Activated naive CD8-positive, alpha-beta T cell (primary cell): Measurements from ENCODE around the gene ZBTB20.
A peak's percentile ranks its signal among the peaks of the same experiment; 100 is the strongest.

Experiments
- H3K27ac Mint-ChIP-seq: one replicate; pipeline ENCODE4 v1.8.0; 2021; ENCODE audit warnings: mixed read lengths
- H3K27me3 Mint-ChIP-seq: one replicate; pipeline ENCODE4 v1.8.0; 2021; ENCODE audit warnings: mixed read lengths
- H3K36me3 Mint-ChIP-seq: one replicate; pipeline ENCODE4 v1.8.0; 2021; ENCODE audit warnings: mixed read lengths
- H3K4me1 Mint-ChIP-seq: one replicate; pipeline ENCODE4 v1.8.0; 2021; ENCODE audit warnings: low read depth, mixed read lengths
- H3K4me3 Mint-ChIP-seq: one replicate; pipeline ENCODE4 v1.8.0; 2021; ENCODE audit warnings: mild to moderate bottlenecking, mixed read lengths
- H3K9me3 Mint-ChIP-seq: one replicate; pipeline ENCODE4 v1.8.0; 2021; ENCODE audit warnings: low read depth, mixed read lengths

The ZBTB20 gene

GRCh38 chr3:114376516-114377185 is 770.4 kb downstream of the ZBTB20 start:
- Mint-ChIP-seq H3K9me3 (no peaks in the 10 kb centered on the region), H3K27me3 (no peaks in the 10 kb centered on the region), H3K27ac (no peak overlapping the region), H3K4me3 (no peak overlapping the region), H3K4me1 (no peaks in the 10 kb centered on the region), H3K36me3 (peaks cover 17% of the 10 kb centered on the region)

- peaks cover 17% of the 10 kb centered on the region for H3K36me3 Mint-ChIP-seq
- H3K27me3 Mint-ChIP-seq, result no peaks in the 10 kb centered on the region
- no peaks in the 10 kb centered on the region for H3K4me1 Mint-ChIP-seq
- no peak overlapping the region for H3K27ac Mint-ChIP-seq
- no peaks in the 10 kb centered on the region for H3K9me3 Mint-ChIP-seq
- H3K4me3 Mint-ChIP-seq, result no peak overlapping the region
Measured at GRCh38 chr3:114375608-114376421, 771.3 kb downstream of the ZBTB20 start.

GRCh38 chr3:114374433-114374990 is 772.6 kb downstream of the ZBTB20 start:
- peaks cover 17% of the 10 kb centered on the region for H3K36me3 Mint-ChIP-seq
- no peaks in the 10 kb centered on the region for H3K27me3 Mint-ChIP-seq
- no peaks in the 10 kb centered on the region for H3K4me1 Mint-ChIP-seq
- H3K9me3 Mint-ChIP-seq, result no peaks in the 10 kb centered on the region
- H3K4me3 Mint-ChIP-seq, result no peak overlapping the region
- no peak overlapping the region for H3K27ac Mint-ChIP-seq

- H3K36me3 Mint-ChIP-seq, result peaks cover 4% of the 10 kb centered on the region
- H3K4me3 Mint-ChIP-seq, result no peak overlapping the region
- H3K9me3 Mint-ChIP-seq, result no peaks in the 10 kb centered on the region
- peak overlapping the region; percentile 0 for H3K27ac Mint-ChIP-seq
- no peaks in the 10 kb centered on the region for H3K27me3 Mint-ChIP-seq
- H3K4me1 Mint-ChIP-seq, result no peaks in the 10 kb centered on the region
Measured at GRCh38 chr3:114370537-114371174, 776.4 kb downstream of the ZBTB20 start.

- Mint-ChIP-seq H3K4me3 (no peak overlapping the region), H3K36me3 (peaks cover 3% of the 10 kb centered on the region), H3K27ac (no peak overlapping the region), H3K27me3 (no peaks in the 10 kb centered on the region), H3K9me3 (no peaks in the 10 kb centered on the region), H3K4me1 (no peaks in the 10 kb centered on the region)
Measured at GRCh38 chr3:114365909-114366308, 781.2 kb downstream of the ZBTB20 start.

GRCh38 chr3:114364806-114365654 is 782.1 kb downstream of the ZBTB20 start:
- Mint-ChIP-seq H3K4me3 (no peak overlapping the region), H3K27ac (no peak overlapping the region), H3K27me3 (no peaks in the 10 kb centered on the region), H3K9me3 (no peaks in the 10 kb centered on the region), H3K4me1 (no peaks in the 10 kb centered on the region), H3K36me3 (peaks cover 3% of the 10 kb centered on the region)

GRCh38 chr3:114363554-114364202 is 783.4 kb downstream of the ZBTB20 start:
- Mint-ChIP-seq H3K27me3 (no peaks in the 10 kb centered on the region), H3K36me3 (peaks cover 3% of the 10 kb centered on the region), H3K27ac (no peak overlapping the region), H3K4me1 (no peaks in the 10 kb centered on the region), H3K4me3 (no peak overlapping the region), H3K9me3 (no peaks in the 10 kb centered on the region)

GRCh38 chr3:114362815-114363214 is 784.3 kb downstream of the ZBTB20 start:
- Mint-ChIP-seq H3K9me3 (no peaks in the 10 kb centered on the region), H3K36me3 (peaks cover 3% of the 10 kb centered on the region), H3K27me3 (no peaks in the 10 kb centered on the region), H3K4me1 (no peaks in the 10 kb centered on the region), H3K4me3 (no peak overlapping the region), H3K27ac (no peak overlapping the region)

GRCh38 chr3:114361391-114361790 is 785.7 kb downstream of the ZBTB20 start:
- Mint-ChIP-seq H3K4me1 (no peaks in the 10 kb centered on the region), H3K36me3 (peaks cover 3% of the 10 kb centered on the region), H3K27me3 (no peaks in the 10 kb centered on the region), H3K27ac (no peak overlapping the region), H3K4me3 (no peak overlapping the region), H3K9me3 (no peaks in the 10 kb centered on the region)

- Mint-ChIP-seq H3K4me3 (no peak overlapping the region), H3K36me3 (peaks cover 3% of the 10 kb centered on the region), H3K4me1 (no peaks in the 10 kb centered on the region), H3K27ac (no peak overlapping the region), H3K9me3 (no peaks in the 10 kb centered on the region), H3K27me3 (no peaks in the 10 kb centered on the region)
Measured at GRCh38 chr3:114356525-114356924, 790.6 kb downstream of the ZBTB20 start.

- Mint-ChIP-seq H3K27me3 (no peaks in the 10 kb centered on the region), H3K36me3 (peaks cover under 1% of the 10 kb centered on the region), H3K9me3 (no peaks in the 10 kb centered on the region), H3K4me1 (no peaks in the 10 kb centered on the region), H3K27ac (no peak overlapping the region), H3K4me3 (no peak overlapping the region)
Measured at GRCh38 chr3:114356066-114356465, 791.0 kb downstream of the ZBTB20 start.

- no peaks in the 10 kb centered on the region for H3K4me1 Mint-ChIP-seq
- H3K27ac Mint-ChIP-seq, result no peak overlapping the region
Measured at GRCh38 chr3:114355653-114356052, 791.4 kb downstream of the ZBTB20 start.

GRCh38 chr3:114351822-114352145 is 795.3 kb downstream of the ZBTB20 start:
- no peaks in the 10 kb centered on the region for H3K4me1 Mint-ChIP-seq
- H3K27ac Mint-ChIP-seq, result no peak overlapping the region

More at GRCh38 chr3:114355653-114356052, 791.4 kb downstream of the ZBTB20 start:
- Mint-ChIP-seq H3K9me3 (no peaks in the 10 kb centered on the region), H3K36me3 (peaks cover 3% of the 10 kb centered on the region), H3K4me3 (no peak overlapping the region), H3K27me3 (no peaks in the 10 kb centered on the region)

More at GRCh38 chr3:114351822-114352145, 795.3 kb downstream of the ZBTB20 start:
- Mint-ChIP-seq H3K36me3 (peaks cover 14% of the 10 kb centered on the region), H3K27me3 (no peaks in the 10 kb centered on the region), H3K4me3 (no peak overlapping the region), H3K9me3 (no peaks in the 10 kb centered on the region)
